Measurements from ENCODE around the gene JUP.
"Not testable (repeated sequence)": the region's sequence is repeated elsewhere in the genome, so short reads cannot be mapped to it uniquely, and the experiment has no call there.

JUP gene

GRCh38 chr17:41779954-41780353 is 6.6 kb downstream of the JUP start:
- no peak overlapping the region for H3K4me3 ChIP-seq
- no peaks in the 10 kb centered on the region for H3K9me3 ChIP-seq
- in situ Hi-C loops (cut with MboI; ENCODE audit: low sequenced_read_pairs): no loop called here
- no peaks in the 10 kb centered on the region for H3K27me3 ChIP-seq (ENCODE audit: low read depth)
- H3K4me1 ChIP-seq: peaks cover 25% of the 10 kb centered on the region
- no peak for DNase-seq (ENCODE audit: low spot score in 2 of 2)
- H3K36me3 ChIP-seq (replicated peaks): no peaks in the 10 kb centered on the region

GRCh38 chr17:41777574-41778188 is 8.8 kb downstream of the JUP start:
- H3K4me3 ChIP-seq: no peak overlapping the region
- DNase-seq (ENCODE audit: low spot score in 2 of 2): peak in 1 of 2 experiments; percentile 28

GRCh38 chr17:41777157-41777573 is 9.3 kb downstream of the JUP start:
- Histone ChIP-seq H3K27me3 (ENCODE audit: low read depth) (no peaks in the 10 kb centered on the region), H3K36me3 (replicated peaks) (no peaks in the 10 kb centered on the region), H3K4me1 (peaks cover 15% of the 10 kb centered on the region), H3K9me3 (no peaks in the 10 kb centered on the region), H3K4me3 (no peak overlapping the region)
- in situ Hi-C loops (cut with MboI; ENCODE audit: low sequenced_read_pairs): no loop called here
- no peak for DNase-seq (ENCODE audit: low spot score in 2 of 2)

More at GRCh38 chr17:41777574-41778188, 8.8 kb downstream of the JUP start:
- no peaks in the 10 kb centered on the region for H3K9me3 ChIP-seq
- no peaks in the 10 kb centered on the region for H3K27me3 ChIP-seq (ENCODE audit: low read depth)
- H3K4me1 ChIP-seq: peaks cover 15% of the 10 kb centered on the region
- no peaks in the 10 kb centered on the region for H3K36me3 ChIP-seq (replicated peaks)
- in situ Hi-C loops (cut with MboI; ENCODE audit: low sequenced_read_pairs): no loop called here

- H3K27me3 ChIP-seq (ENCODE audit: low read depth); H3K9me3 ChIP-seq; in situ Hi-C loops (cut with MboI; ENCODE audit: low sequenced_read_pairs); H3K4me3 ChIP-seq; H3K36me3 ChIP-seq (replicated peaks): not testable (repeated sequence)
- peaks cover 15% of the 10 kb centered on the region for H3K4me1 ChIP-seq
- peak; percentile 36 to 52 for DNase-seq (ENCODE audit: low spot score in 2 of 2)
Observed at GRCh38 chr17:41776262-41776900, 10.1 kb downstream of the JUP start.

- no peaks in the 10 kb centered on the region for H3K9me3 ChIP-seq
- H3K4me1 ChIP-seq: peaks cover 15% of the 10 kb centered on the region
- DNase-seq (ENCODE audit: low spot score in 2 of 2): peak; percentile 63 to 76
- no peaks in the 10 kb centered on the region for H3K27me3 ChIP-seq (ENCODE audit: low read depth)
- H3K36me3 ChIP-seq (replicated peaks): peaks cover 5% of the 10 kb centered on the region
- H3K4me3 ChIP-seq: no peak overlapping the region
- in situ Hi-C loops (cut with MboI; ENCODE audit: low sequenced_read_pairs): no loop called here
Observed at GRCh38 chr17:41775394-41776226, 10.9 kb downstream of the JUP start.

- no peaks in the 10 kb centered on the region for H3K9me3 ChIP-seq
- in situ Hi-C loops (cut with MboI; ENCODE audit: low sequenced_read_pairs): no loop called here
- no peak overlapping the region for H3K4me3 ChIP-seq
- DNase-seq (ENCODE audit: low spot score in 2 of 2): no peak
- no peaks in the 10 kb centered on the region for H3K27me3 ChIP-seq (ENCODE audit: low read depth)
- peaks cover 15% of the 10 kb centered on the region for H3K4me1 ChIP-seq
- peaks cover 7% of the 10 kb centered on the region for H3K36me3 ChIP-seq (replicated peaks)
Observed at GRCh38 chr17:41773731-41774193, 12.7 kb downstream of the JUP start.

- H3K27me3 ChIP-seq (ENCODE audit: low read depth): no peaks in the 10 kb centered on the region
- peaks cover 11% of the 10 kb centered on the region for H3K36me3 ChIP-seq (replicated peaks)
- no peaks in the 10 kb centered on the region for H3K9me3 ChIP-seq
- no peak for DNase-seq (ENCODE audit: low spot score in 2 of 2)
- no peak overlapping the region for H3K4me3 ChIP-seq
- in situ Hi-C loops (cut with MboI; ENCODE audit: low sequenced_read_pairs): no loop called here
- peaks cover 15% of the 10 kb centered on the region for H3K4me1 ChIP-seq
Observed at GRCh38 chr17:41773190-41773588, 13.3 kb downstream of the JUP start.

GRCh38 chr17:41772586-41773189 is 13.8 kb downstream of the JUP start:
- H3K36me3 ChIP-seq (replicated peaks): peaks cover 12% of the 10 kb centered on the region
- H3K4me1 ChIP-seq: peaks cover 15% of the 10 kb centered on the region
- H3K4me3 ChIP-seq: no peak overlapping the region
- H3K9me3 ChIP-seq: no peaks in the 10 kb centered on the region
- no peaks in the 10 kb centered on the region for H3K27me3 ChIP-seq (ENCODE audit: low read depth)
- DNase-seq (ENCODE audit: low spot score in 2 of 2): no peak
- in situ Hi-C loops (cut with MboI; ENCODE audit: low sequenced_read_pairs): no loop called here

GRCh38 chr17:41772218-41772585 is 14.3 kb downstream of the JUP start:
- Histone ChIP-seq H3K27me3 (ENCODE audit: low read depth) (no peaks in the 10 kb centered on the region), H3K4me3 (no peak overlapping the region), H3K36me3 (replicated peaks) (peaks cover 17% of the 10 kb centered on the region), H3K4me1 (peaks cover 15% of the 10 kb centered on the region), H3K9me3 (no peaks in the 10 kb centered on the region)
- DNase-seq (ENCODE audit: low spot score in 2 of 2): no peak
- in situ Hi-C loops (cut with MboI; ENCODE audit: low sequenced_read_pairs): no loop called here

GRCh38 chr17:41771389-41772206 is 14.9 kb downstream of the JUP start:
- no peak for DNase-seq (ENCODE audit: low spot score in 2 of 2)
- Histone ChIP-seq H3K36me3 (replicated peaks) (peaks cover 21% of the 10 kb centered on the region), H3K9me3 (no peaks in the 10 kb centered on the region), H3K4me3 (no peak overlapping the region), H3K4me1 (peaks cover 15% of the 10 kb centered on the region), H3K27me3 (ENCODE audit: low read depth) (no peaks in the 10 kb centered on the region)
- in situ Hi-C loops (cut with MboI; ENCODE audit: low sequenced_read_pairs): no loop called here

- in situ Hi-C loops (cut with MboI; ENCODE audit: low sequenced_read_pairs): no loop called here
- H3K4me3 ChIP-seq: no peak overlapping the region
- no peaks in the 10 kb centered on the region for H3K9me3 ChIP-seq
- no peaks in the 10 kb centered on the region for H3K27me3 ChIP-seq (ENCODE audit: low read depth)
- peaks cover 30% of the 10 kb centered on the region for H3K36me3 ChIP-seq (replicated peaks)
- peaks cover under 1% of the 10 kb centered on the region; the same call in 1 of the 2 replicates for H3K4me1 ChIP-seq
- no peak for DNase-seq (ENCODE audit: low spot score in 2 of 2)
Observed at GRCh38 chr17:41769985-41770384, 16.5 kb downstream of the JUP start.

GRCh38 chr17:41769346-41769862 is 17.1 kb downstream of the JUP start:
- Histone ChIP-seq H3K36me3 (replicated peaks) (peaks cover 35% of the 10 kb centered on the region), H3K27me3 (ENCODE audit: low read depth) (no peaks in the 10 kb centered on the region), H3K9me3 (no peaks in the 10 kb centered on the region), H3K4me1 (no peaks in the 10 kb centered on the region), H3K4me3 (no peak overlapping the region)
- no peak for DNase-seq (ENCODE audit: low spot score in 2 of 2)
- in situ Hi-C loops (cut with MboI; ENCODE audit: low sequenced_read_pairs): no loop called here
